ENCODE measurements around the gene KRTAP2-1.

DNA sequence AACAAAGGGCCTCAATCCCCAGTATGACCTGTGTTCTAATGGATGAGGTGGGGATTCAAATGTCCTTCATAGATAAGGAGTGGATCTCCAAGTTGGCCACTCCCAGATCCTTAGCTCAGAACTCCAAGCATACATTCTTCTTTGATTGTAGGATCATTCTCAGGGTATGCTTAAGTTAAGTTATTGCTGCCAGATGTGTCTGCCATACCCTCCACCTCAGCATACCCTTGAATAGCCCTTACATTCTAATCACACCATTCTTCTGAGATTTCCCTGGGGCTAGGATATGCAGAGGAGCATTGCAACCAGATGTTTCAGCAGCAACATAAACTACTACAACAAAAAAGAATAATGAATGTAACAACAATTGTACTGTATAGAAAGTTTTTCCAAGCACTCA is 20.2 kb upstream of the KRTAP2-1 start:
- TF ChIP-seq, protein P1, sequence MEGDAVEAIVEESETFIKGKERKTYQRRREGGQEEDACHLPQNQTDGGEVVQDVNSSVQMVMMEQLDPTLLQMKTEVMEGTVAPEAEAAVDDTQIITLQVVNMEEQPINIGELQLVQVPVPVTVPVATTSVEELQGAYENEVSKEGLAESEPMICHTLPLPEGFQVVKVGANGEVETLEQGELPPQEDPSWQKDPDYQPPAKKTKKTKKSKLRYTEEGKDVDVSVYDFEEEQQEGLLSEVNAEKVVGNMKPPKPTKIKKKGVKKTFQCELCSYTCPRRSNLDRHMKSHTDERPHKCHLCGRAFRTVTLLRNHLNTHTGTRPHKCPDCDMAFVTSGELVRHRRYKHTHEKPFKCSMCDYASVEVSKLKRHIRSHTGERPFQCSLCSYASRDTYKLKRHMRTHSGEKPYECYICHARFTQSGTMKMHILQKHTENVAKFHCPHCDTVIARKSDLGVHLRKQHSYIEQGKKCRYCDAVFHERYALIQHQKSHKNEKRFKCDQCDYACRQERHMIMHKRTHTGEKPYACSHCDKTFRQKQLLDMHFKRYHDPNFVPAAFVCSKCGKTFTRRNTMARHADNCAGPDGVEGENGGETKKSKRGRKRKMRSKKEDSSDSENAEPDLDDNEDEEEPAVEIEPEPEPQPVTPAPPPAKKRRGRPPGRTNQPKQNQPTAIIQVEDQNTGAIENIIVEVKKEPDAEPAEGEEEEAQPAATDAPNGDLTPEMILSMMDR (IDR thresholded peaks at IDR 0.05): no peak
- no peak for TF ChIP-seq EP300 (IDR thresholded peaks at IDR 0.05)

Measured in ovary (tissue), 3 donors.